UCSD-AML1 (cell line): ENCODE results near the gene ST3GAL2.
"Not testable (repeated sequence)": the region's sequence is repeated elsewhere in the genome, so short reads cannot be mapped to it uniquely, and the experiment has no call there.

Experiments
- DNase-seq: peaks from one replicate; lab custom pipeline; 2025; ENCODE audit not compliant: unreplicated experiment; lab: John Stamatoyannopoulos, UW

Gene ST3GAL2

GRCh38 chr16:70419384-70420327 lies 19.2 kb downstream of the ST3GAL2 start:
- DNase-seq = peak; percentile 35

DNA sequence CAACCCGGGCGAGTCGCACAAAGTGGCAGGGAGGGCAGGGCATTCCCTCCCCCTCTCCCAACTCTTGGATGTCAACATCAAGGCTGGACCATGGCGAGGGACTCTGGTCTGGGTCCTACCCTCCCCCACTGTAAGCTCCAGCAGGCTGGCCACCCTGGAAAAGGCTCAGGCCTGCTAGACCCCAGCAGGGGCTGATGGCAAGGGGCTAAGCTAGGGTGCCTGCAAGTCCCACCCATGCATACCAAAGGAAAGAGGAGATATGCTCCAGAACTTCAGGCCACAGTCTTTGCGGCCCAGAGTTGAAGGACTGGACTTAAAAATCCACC lies 19.9 kb downstream of the ST3GAL2 start:
- DNase-seq = no peak

- peak; percentile 27 for DNase-seq
Measured at GRCh38 chr16:70418274-70418992, 20.5 kb downstream of the ST3GAL2 start.

DNA sequence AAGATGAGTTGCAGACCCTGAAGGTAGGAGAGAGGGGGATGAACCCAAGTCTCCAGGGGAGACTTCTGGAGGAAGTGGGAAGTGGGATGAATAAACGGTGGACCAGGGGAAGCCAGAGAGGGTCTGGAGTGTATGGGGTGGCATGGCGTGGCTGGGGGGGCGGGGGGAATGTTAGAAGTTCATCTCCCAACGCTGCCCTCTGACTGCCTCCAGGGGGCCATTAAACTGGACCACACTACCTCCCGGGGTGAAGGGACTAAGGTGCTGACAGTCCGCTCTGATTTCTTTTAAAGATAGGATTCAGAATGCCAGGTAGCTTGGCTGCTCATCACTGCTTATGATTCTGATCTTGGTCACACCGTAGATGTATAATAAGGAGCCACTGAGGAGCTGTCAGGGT lies 21.2 kb downstream of the ST3GAL2 start:
- no peak for DNase-seq

GRCh38 chr16:70416748-70417616 lies 21.9 kb downstream of the ST3GAL2 start:
- peak; percentile 52 for DNase-seq

DNA sequence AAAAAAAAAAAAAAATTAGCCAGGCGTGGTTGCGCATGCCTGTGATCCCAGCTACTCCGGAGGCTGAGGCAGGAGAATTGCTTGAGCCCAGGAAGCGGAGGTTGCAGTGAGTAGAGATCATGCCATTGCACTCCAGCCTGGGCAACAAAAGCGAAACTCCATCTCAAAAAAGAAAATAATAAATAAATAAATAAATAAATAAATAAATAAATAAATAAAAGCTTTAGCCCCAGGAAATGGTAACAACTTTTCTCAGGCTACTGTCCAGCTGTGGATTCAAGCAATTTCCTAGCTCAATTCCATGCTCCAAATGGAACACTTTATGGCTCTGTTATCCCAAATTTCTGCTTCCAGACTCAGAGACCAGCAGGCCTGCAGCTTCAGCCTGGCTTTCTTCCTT lies 25.3 kb downstream of the ST3GAL2 start:
- DNase-seq = not testable (repeated sequence)

DNA sequence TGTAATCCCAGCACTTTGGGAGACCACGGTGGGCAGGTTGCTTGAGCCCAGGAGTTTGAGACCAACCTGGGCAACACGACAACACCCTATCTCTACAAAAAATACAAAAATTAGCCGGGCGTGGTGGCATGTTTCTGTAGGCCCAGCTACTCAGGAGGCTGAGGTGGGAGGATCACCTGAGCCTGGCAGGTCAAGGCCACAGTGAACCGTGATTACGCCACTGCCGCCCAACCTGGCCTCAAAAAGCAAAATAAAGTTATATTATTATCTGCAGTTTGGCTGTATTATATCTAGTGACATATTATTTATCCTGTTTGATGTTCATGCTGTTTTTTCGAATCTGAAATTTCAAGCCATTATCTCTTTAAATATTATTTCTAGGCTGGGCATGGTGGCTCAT lies 26.5 kb downstream of the ST3GAL2 start:
- DNase-seq = no peak

DNA sequence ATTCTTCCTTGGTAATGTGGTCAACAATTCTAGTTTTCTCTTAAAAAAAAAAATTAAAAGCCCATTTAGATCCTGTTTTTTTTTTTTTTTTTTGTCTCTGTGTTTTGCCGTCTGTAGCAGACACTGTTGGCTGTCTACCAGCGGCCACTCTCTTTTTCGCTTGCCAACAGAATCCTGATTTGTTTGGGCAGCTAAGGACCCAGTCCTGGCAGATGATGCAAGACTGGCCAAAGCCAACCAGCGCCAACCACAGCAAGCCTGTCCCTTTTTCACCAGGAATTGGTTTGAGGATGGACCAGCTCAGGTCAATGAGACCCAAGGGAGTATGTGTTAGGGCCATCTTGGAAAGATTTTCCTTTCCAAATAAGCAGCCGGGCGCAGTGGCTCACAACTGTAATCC lies 28.2 kb downstream of the ST3GAL2 start:
- DNase-seq = no peak

GRCh38 chr16:70407811-70408274 lies 31.1 kb downstream of the ST3GAL2 start:
- no peak for DNase-seq

DNA sequence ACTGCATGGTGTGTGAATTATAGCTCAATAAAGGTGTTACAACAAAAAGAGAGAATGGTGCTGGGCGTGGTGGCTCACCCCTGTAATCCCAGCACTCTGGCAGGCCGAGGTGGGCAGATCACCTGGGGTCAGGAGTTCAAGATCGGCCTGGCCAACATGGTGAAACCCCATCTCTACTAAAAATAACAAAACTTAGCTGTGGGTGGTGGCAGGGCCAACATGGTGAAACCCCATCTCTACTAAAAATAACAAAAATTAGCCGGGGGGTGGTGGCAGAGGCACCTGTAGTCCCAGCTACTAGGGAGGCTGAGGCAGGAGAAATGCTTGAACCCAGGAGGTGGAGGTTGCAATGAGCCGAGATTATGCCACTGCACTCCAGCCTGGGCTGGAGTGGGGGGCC lies 32.8 kb downstream of the ST3GAL2 start:
- not testable (repeated sequence) for DNase-seq

- no peak for DNase-seq
Measured at GRCh38 chr16:70402916-70403659, 35.8 kb downstream of the ST3GAL2 start.

GRCh38 chr16:70399951-70400350 lies 38.9 kb downstream of the ST3GAL2 start:
- DNase-seq = no peak

DNA sequence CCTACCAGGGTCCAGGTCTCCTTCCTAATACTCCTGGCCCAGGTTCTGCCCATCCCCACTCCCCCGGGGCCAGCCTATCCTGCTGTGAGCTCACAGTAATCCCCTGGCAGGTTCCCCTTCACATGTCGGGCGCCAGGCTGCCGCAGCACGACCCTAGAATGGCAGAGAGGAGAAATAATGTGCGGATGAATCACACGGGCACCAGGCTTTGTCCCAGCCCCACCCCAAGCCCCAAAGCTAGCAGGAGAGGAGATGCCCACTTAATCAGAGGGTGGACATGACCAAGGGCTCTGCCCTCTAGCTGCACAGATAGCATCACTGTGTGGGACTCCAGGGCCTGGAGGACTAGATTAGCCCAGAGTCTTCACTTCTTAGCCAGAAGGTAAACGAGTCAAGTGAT lies 39.5 kb downstream of the ST3GAL2 start:
- no peak for DNase-seq

- DNase-seq = no peak
Measured at GRCh38 chr16:70398177-70398743, 40.6 kb downstream of the ST3GAL2 start.

DNA sequence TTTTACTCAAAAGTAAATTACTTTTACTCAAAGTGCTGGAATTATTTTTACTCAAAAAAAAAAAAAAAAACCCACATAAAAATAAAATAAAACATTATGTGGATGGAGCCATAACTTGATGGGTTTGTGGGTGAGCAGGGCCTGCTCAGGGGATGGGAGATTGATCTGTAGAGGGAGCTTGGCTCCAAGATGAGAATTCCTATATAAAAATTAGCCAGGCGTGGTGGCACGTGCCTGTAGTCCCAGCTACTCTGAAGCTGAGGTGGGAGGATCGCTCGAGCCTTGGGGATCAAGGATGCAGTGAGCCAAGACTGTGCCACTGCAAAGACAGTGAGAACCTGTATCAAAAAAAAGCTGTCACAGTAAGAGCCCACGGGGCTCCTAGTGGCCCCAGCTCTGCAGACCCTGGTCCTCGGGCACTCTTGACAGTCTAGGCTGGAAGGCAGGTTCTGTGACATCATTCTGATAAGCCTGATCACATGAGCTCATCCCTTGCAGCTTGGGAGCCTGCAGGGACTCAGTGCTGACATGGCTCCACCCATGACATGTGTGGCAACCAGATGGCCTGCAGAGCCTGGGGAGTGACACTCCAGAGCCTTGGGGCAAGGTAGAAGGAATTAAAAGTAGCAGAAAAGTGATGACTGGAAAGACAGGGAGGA lies 42.5 kb downstream of the ST3GAL2 start:
- no peak for DNase-seq

DNA sequence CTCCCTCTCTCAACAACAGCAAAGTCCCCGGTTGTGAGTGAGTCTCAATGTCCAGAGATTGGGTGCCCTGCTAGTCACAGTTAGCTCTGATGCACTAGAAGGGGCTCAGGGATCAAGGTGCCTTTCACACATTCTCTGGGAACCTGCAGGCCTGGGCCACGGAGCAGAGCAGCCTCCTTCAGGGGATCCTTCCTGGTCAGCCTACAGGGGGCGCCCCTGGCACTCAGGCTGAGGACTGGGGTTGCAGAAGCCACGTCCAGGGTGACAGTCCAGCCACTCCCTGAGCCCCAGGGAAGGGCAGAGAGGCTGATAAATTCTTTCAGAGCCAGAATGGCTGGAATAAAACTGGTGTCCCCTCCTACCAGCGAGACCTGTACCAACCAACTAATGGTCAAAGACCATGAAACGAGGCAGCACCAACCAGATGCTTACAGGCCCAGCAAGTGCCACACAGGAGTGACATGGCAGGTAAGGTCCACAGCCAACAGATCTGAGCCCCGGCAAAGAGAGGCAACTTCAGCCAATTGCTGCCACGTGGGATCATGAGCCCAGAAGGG lies 43.5 kb downstream of the ST3GAL2 start:
- peak; percentile 72 for DNase-seq

DNA sequence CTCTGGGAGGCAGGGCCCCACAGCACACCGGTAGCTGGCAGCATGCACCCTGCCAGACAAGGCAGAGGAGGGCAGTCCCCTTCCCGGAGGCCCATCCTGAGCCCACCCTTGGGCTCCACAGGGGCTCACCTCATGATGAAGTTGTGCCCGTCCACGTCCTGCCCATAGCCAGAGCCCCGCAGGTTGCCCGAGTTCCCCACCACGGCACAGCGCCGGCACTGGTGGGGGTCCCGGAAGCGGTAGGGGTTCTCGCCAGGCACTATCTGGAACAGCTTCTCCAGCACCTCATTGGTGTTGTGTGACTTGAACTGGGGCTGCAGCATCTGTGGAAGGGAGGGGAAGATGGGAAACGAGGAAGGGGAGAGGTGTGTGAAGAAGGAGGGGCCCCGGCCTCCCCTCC lies 44.0 kb downstream of the ST3GAL2 start:
- no peak for DNase-seq

GRCh38 chr16:70393662-70394061 lies 45.2 kb downstream of the ST3GAL2 start:
- no peak for DNase-seq

GRCh38 chr16:70392606-70393005 lies 46.3 kb downstream of the ST3GAL2 start:
- no peak for DNase-seq
